Osteocyte (in vitro differentiated cells): ENCODE data around the gene NSMF. TPM values are rescaled to one million over a fixed set of nuclear protein-coding genes. Genes with fewer than 3 reads are reported as not detected.
A peak's percentile ranks its signal among the peaks of the same experiment; 100 is the strongest.

ENCODE experiments used
- DNase-seq: peaks from one replicate; pipeline ENCODE4 v3.0.0; 2021; ENCODE audit warnings: mixed read lengths; ENCODE audit not compliant: unreplicated experiment; ENCODE audit errors: extremely low spot score
- H3K27ac Mint-ChIP-seq: one replicate; pipeline ENCODE4 v1.8.0; 2021; ENCODE audit warnings: mild to moderate bottlenecking, mixed read lengths; ENCODE audit not compliant: unreplicated experiment
- H3K27me3 Mint-ChIP-seq: one replicate; pipeline ENCODE4 v1.8.0; 2021; ENCODE audit warnings: mixed read lengths; ENCODE audit not compliant: unreplicated experiment
- H3K36me3 Mint-ChIP-seq: one replicate; pipeline ENCODE4 v1.8.0; 2021; ENCODE audit warnings: mixed read lengths; ENCODE audit not compliant: unreplicated experiment
- H3K4me1 Mint-ChIP-seq: one replicate; pipeline ENCODE4 v1.8.0; 2021; ENCODE audit warnings: mixed read lengths; ENCODE audit not compliant: unreplicated experiment
- H3K4me3 Mint-ChIP-seq: one replicate; pipeline ENCODE4 v1.8.0; 2021; ENCODE audit warnings: mild to moderate bottlenecking, moderate library complexity, mixed read lengths; ENCODE audit not compliant: unreplicated experiment
- H3K9me3 Mint-ChIP-seq: one replicate; pipeline ENCODE4 v1.8.0; 2021; ENCODE audit warnings: mixed read lengths; ENCODE audit not compliant: unreplicated experiment
- CTCF ChIP-seq: fragments of 200-600 bp; sonication (generic); IDR thresholded peaks from 2 replicates; pipeline ENCODE4 v1.5.0; 2021; ENCODE audit warnings: antibody characterized with exemption, mild to moderate bottlenecking, moderate library complexity
- total RNA-seq: library from RNA; stranded (reverse); gene quantifications from 2 replicates; pipeline ENCODE4 v1.2.1, GENCODE V29; 2021

Gene NSMF
- total RNA-seq, 1 donor from 2014 or later: 103 TPM

- Mint-ChIP-seq H3K4me3 (peak within 1 kb of the TSS; percentile 65), H3K27ac (peak within 1 kb of the TSS; percentile 18), H3K9me3 (no peaks in the 10 kb centered on the region), H3K36me3 (no peaks in the 10 kb centered on the region), H3K27me3 (peaks cover 2% of the 10 kb centered on the region), H3K4me1 (peaks cover 17% of the 10 kb centered on the region)
- TF ChIP-seq CTCF: no peak
- DNase-seq: no peak
These were observed 17.7 kb downstream of the NSMF start, which contains the start of gene ENTPD8 for GRCh38 chr9:137441289-137441934. TSS of gene ENTPD8 (minus strand) at chr9:137441357. CDS start at chr9:137438285, 3,072 bp downstream.

- no peak for DNase-seq
- no peak overlapping the region for H3K4me3 Mint-ChIP-seq
- H3K27me3 Mint-ChIP-seq: peaks cover 2% of the 10 kb centered on the region
- no peaks in the 10 kb centered on the region for H3K9me3 Mint-ChIP-seq
- TF ChIP-seq CTCF: no peak
- peaks cover 7% of the 10 kb centered on the region for H3K4me1 Mint-ChIP-seq
- H3K36me3 Mint-ChIP-seq: no peaks in the 10 kb centered on the region
- H3K27ac Mint-ChIP-seq: no peak overlapping the region
These were observed 19.9 kb downstream of the NSMF start for GRCh38 chr9:137439158-137439714.

GRCh38 chr9:137438591-137439157 is 20.5 kb downstream of the NSMF start:
- no peaks in the 10 kb centered on the region for H3K9me3 Mint-ChIP-seq
- H3K4me1 Mint-ChIP-seq: peaks cover 7% of the 10 kb centered on the region
- peaks cover 2% of the 10 kb centered on the region for H3K27me3 Mint-ChIP-seq
- H3K36me3 Mint-ChIP-seq: no peaks in the 10 kb centered on the region
- no peak for DNase-seq
- no peak overlapping the region for H3K4me3 Mint-ChIP-seq
- TF ChIP-seq CTCF: no peak
- H3K27ac Mint-ChIP-seq: no peak overlapping the region

GRCh38 chr9:137437691-137438590 is 21.2 kb downstream of the NSMF start:
- no peak overlapping the region for H3K27ac Mint-ChIP-seq
- peaks cover 7% of the 10 kb centered on the region for H3K4me1 Mint-ChIP-seq
- no peak for TF ChIP-seq CTCF
- no peak for DNase-seq
- H3K9me3 Mint-ChIP-seq: no peaks in the 10 kb centered on the region
- no peak overlapping the region for H3K4me3 Mint-ChIP-seq
- H3K36me3 Mint-ChIP-seq: no peaks in the 10 kb centered on the region
- peaks cover 2% of the 10 kb centered on the region for H3K27me3 Mint-ChIP-seq
